GM23338 (cell line): ENCODE data around the gene TAF15.

ENCODE experiments used
- CREB1 ChIP-seq: fragments of 250-450 bp; sonication (Bioruptor Pico); IDR thresholded peaks from 2 replicates; pipeline ENCODE4 v1.5.0; 2020; ENCODE audit warnings: low read depth, mild to moderate bottlenecking, moderate library complexity
- ETS1 ChIP-seq: IDR thresholded peaks from 2 replicates; pipeline ENCODE4 v1.6.1; 2016; ENCODE audit warnings: antibody characterized with exemption
- EZH2 ChIP-seq: fragments of 200-600 bp; sonication (generic); IDR thresholded peaks from one replicate; pipeline ENCODE4 v1.8.0; 2017; ENCODE audit warnings: antibody characterized with exemption, mild to moderate bottlenecking, low read depth; ENCODE audit not compliant: unreplicated experiment
- EZH2phosphoT487 ChIP-seq: fragments of 200-600 bp; sonication (generic); IDR thresholded peaks from one replicate; pipeline ENCODE4 v1.8.1; 2018; ENCODE audit warnings: antibody characterized with exemption; ENCODE audit not compliant: unreplicated experiment
- JUNB ChIP-seq: IDR thresholded peaks from one replicate; pipeline ENCODE4 v1.6.1; 2016; ENCODE audit warnings: antibody characterized with exemption; ENCODE audit not compliant: unreplicated experiment
- NANOG ChIP-seq: IDR thresholded peaks from 2 replicates; pipeline ENCODE4 v1.6.1; 2016; ENCODE audit warnings: antibody characterized with exemption, borderline replicate concordance
- POLR2AphosphoS5 ChIP-seq: IDR thresholded peaks from 2 replicates; pipeline ENCODE4 v1.6.1; 2016; ENCODE audit warnings: antibody characterized with exemption, low read depth
- STAT1 ChIP-seq: IDR thresholded peaks from one replicate; pipeline ENCODE4 v1.6.1; 2016; ENCODE audit warnings: antibody characterized with exemption; ENCODE audit not compliant: unreplicated experiment
- ZNF114 ChIP-seq: fragments of 250-450 bp; sonication (Bioruptor Pico); IDR thresholded peaks from 2 replicates; pipeline ENCODE4 v1.5.0; 2020; ENCODE audit warnings: mild to moderate bottlenecking, moderate library complexity
- ZNF331 ChIP-seq: fragments of 250-450 bp; sonication (Bioruptor Pico); IDR thresholded peaks from 2 replicates; pipeline ENCODE4 v1.5.0; 2020; ENCODE audit warnings: low read depth, mild to moderate bottlenecking, moderate library complexity
- TF ChIP-seq, protein P1 (sequence below): IDR thresholded peaks from one replicate; pipeline ENCODE4 v1.6.1; 2018; ENCODE audit warnings: antibody characterized with exemption; ENCODE audit not compliant: unreplicated experiment
- TF ChIP-seq, protein P2 (sequence below), 2 experiments: fragments of 200-600 bp in 1 of 2; sonication (generic) in 1 of 2; conservative IDR thresholded peaks; 2 replicates each; pipeline versions ENCODE4 v1.5.1 to v1.6.1; 2016 to 2017; ENCODE audit warnings: antibody characterized with exemption in 2 of 2, low read depth in 2 of 2, mild to moderate bottlenecking in 2 of 2, moderate library complexity in 1 of 2

- TF ChIP-seq, protein P1, sequence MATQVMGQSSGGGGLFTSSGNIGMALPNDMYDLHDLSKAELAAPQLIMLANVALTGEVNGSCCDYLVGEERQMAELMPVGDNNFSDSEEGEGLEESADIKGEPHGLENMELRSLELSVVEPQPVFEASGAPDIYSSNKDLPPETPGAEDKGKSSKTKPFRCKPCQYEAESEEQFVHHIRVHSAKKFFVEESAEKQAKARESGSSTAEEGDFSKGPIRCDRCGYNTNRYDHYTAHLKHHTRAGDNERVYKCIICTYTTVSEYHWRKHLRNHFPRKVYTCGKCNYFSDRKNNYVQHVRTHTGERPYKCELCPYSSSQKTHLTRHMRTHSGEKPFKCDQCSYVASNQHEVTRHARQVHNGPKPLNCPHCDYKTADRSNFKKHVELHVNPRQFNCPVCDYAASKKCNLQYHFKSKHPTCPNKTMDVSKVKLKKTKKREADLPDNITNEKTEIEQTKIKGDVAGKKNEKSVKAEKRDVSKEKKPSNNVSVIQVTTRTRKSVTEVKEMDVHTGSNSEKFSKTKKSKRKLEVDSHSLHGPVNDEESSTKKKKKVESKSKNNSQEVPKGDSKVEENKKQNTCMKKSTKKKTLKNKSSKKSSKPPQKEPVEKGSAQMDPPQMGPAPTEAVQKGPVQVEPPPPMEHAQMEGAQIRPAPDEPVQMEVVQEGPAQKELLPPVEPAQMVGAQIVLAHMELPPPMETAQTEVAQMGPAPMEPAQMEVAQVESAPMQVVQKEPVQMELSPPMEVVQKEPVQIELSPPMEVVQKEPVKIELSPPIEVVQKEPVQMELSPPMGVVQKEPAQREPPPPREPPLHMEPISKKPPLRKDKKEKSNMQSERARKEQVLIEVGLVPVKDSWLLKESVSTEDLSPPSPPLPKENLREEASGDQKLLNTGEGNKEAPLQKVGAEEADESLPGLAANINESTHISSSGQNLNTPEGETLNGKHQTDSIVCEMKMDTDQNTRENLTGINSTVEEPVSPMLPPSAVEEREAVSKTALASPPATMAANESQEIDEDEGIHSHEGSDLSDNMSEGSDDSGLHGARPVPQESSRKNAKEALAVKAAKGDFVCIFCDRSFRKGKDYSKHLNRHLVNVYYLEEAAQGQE, result no peak
- no peak for TF ChIP-seq EZH2phosphoT487
- TF ChIP-seq, protein P2, sequence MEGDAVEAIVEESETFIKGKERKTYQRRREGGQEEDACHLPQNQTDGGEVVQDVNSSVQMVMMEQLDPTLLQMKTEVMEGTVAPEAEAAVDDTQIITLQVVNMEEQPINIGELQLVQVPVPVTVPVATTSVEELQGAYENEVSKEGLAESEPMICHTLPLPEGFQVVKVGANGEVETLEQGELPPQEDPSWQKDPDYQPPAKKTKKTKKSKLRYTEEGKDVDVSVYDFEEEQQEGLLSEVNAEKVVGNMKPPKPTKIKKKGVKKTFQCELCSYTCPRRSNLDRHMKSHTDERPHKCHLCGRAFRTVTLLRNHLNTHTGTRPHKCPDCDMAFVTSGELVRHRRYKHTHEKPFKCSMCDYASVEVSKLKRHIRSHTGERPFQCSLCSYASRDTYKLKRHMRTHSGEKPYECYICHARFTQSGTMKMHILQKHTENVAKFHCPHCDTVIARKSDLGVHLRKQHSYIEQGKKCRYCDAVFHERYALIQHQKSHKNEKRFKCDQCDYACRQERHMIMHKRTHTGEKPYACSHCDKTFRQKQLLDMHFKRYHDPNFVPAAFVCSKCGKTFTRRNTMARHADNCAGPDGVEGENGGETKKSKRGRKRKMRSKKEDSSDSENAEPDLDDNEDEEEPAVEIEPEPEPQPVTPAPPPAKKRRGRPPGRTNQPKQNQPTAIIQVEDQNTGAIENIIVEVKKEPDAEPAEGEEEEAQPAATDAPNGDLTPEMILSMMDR (conservative IDR thresholded peaks at IDR 0.05; ENCODE audit: low read depth in 2 of 2), result no peak
- no peak for TF ChIP-seq EZH2
- no peak for TF ChIP-seq POLR2AphosphoS5
- no peak for TF ChIP-seq JUNB
- TF ChIP-seq CREB1 (CRISPR knock-in tag), result no peak
- no peak for TF ChIP-seq ZNF114 (CRISPR knock-in tag)
- TF ChIP-seq ZNF331 (CRISPR knock-in tag), result no peak
- TF ChIP-seq STAT1, result no peak
- no peak for TF ChIP-seq NANOG
- no peak for TF ChIP-seq ETS1
Observed at GRCh38 chr17:35846055-35846809, 36.9 kb downstream of the TAF15 start.
